Cardiac muscle cell (in vitro differentiated cells and primary cell): ENCODE data around the gene UBE2F. TPM values are rescaled to one million over a fixed set of nuclear protein-coding genes. Genes with fewer than 3 reads are reported as not detected.

ENCODE experiments used
- DNase-seq, 2 donors: peaks; one replicate each; pipeline versions ENCODE4 v3.0.0 to v3.0.0-alpha.2; 2010 to 2017; ENCODE audit warnings: low read depth in 1 of 2, low spot score in 1 of 2
- H3K27ac ChIP-seq: fragments of 200-600 bp; sonication (generic); 2 replicates; pipeline ENCODE4 v1.5.1; 2016
- H3K27me3 ChIP-seq: fragments of 200-600 bp; sonication (generic); 2 replicates; pipeline ENCODE4 v1.6.0; 2016; ENCODE audit warnings: control low read depth
- H3K36me3 ChIP-seq: fragments of 200-600 bp; sonication (generic); 2 replicates; pipeline ENCODE4 v1.5.1; 2016; ENCODE audit warnings: control low read depth
- H3K4me1 ChIP-seq: fragments of 200-600 bp; sonication (generic); 2 replicates; pipeline ENCODE4 v1.8.1; 2017; ENCODE audit warnings: low read depth, mild to moderate bottlenecking, mixed run types
- H3K4me3 ChIP-seq: fragments of 200-600 bp; sonication (generic); 2 replicates; pipeline ENCODE4 v1.5.1; 2016; ENCODE audit warnings: mild to moderate bottlenecking
- H3K9me3 ChIP-seq: fragments of 200-600 bp; sonication (generic); 2 replicates; pipeline ENCODE4 v1.5.1; 2017; ENCODE audit warnings: low read depth, mild to moderate bottlenecking, control low read depth
- CTCF ChIP-seq: IDR thresholded peaks from 2 replicates; pipeline ENCODE4 v1.5.1; 2012; ENCODE audit warnings: low read depth, mild to moderate bottlenecking, low read length
- polyA plus RNA-seq: library from polyadenylated mRNA; unstranded; fragments of >200 nt; fragmentation: Nextera tagmentation; extraction: Ambion mirVana; gene quantifications from 2 replicates; pipeline ENCODE4 v1.2.1, GENCODE V29; 2016
- total RNA-seq: library from RNA; depleted of rRNA; stranded (reverse); fragments of >200 nt; gene quantifications from 2 replicates; pipeline ENCODE4 v1.2.3, GENCODE V29; 2016

The UBE2F gene
- 35.1 and 62.4 TPM in 2 replicates for total RNA-seq
- polyA plus RNA-seq = 47.2 and 66.2 TPM in 2 replicates

- H3K4me1 ChIP-seq = peaks cover 4% of the 10 kb centered on the region
- DNase-seq = peak; percentile 98
- H3K27ac ChIP-seq = peak within 1 kb of the TSS; percentile 38
- no peaks in the 10 kb centered on the region for H3K36me3 ChIP-seq
- H3K4me3 ChIP-seq = peak within 1 kb of the TSS; percentile 91
- no peak for TF ChIP-seq CTCF
- H3K27me3 ChIP-seq = no peaks in the 10 kb centered on the region
- H3K9me3 ChIP-seq = no peaks in the 10 kb centered on the region
Observed at GRCh38 chr2:237966565-237967462, at the start of gene UBE2F. UBE2F (plus strand) TSS chr2:237967014; CDS start chr2:237973108, 6,094 bp downstream.

GRCh38 chr2:237917696-237918374 lies 49.0 kb upstream of the UBE2F start:
- no peak overlapping the region for H3K4me3 ChIP-seq
- TF ChIP-seq CTCF = no peak
- H3K4me1 ChIP-seq = no peaks in the 10 kb centered on the region
- DNase-seq = no peak
- no peak overlapping the region for H3K27ac ChIP-seq
- no peaks in the 10 kb centered on the region for H3K9me3 ChIP-seq
- no peaks in the 10 kb centered on the region for H3K36me3 ChIP-seq
- H3K27me3 ChIP-seq = peaks cover 4% of the 10 kb centered on the region

- H3K36me3 ChIP-seq = no peaks in the 10 kb centered on the region
- no peak for DNase-seq
- H3K9me3 ChIP-seq = no peaks in the 10 kb centered on the region
- H3K27ac ChIP-seq = no peak overlapping the region
- no peak overlapping the region for H3K4me3 ChIP-seq
- TF ChIP-seq CTCF = no peak
- peaks cover 8% of the 10 kb centered on the region for H3K27me3 ChIP-seq
- H3K4me1 ChIP-seq = no peaks in the 10 kb centered on the region
Observed at GRCh38 chr2:237919593-237919992, 47.2 kb upstream of the UBE2F start.

GRCh38 chr2:237920673-237921072 lies 46.1 kb upstream of the UBE2F start:
- no peak for TF ChIP-seq CTCF
- no peak overlapping the region for H3K4me3 ChIP-seq
- no peak overlapping the region for H3K27ac ChIP-seq
- H3K4me1 ChIP-seq = no peaks in the 10 kb centered on the region
- H3K9me3 ChIP-seq = no peaks in the 10 kb centered on the region
- H3K36me3 ChIP-seq = no peaks in the 10 kb centered on the region
- H3K27me3 ChIP-seq = peaks cover 8% of the 10 kb centered on the region
- DNase-seq = no peak

- H3K4me3 ChIP-seq = no peak overlapping the region
- no peaks in the 10 kb centered on the region for H3K9me3 ChIP-seq
- no peaks in the 10 kb centered on the region for H3K36me3 ChIP-seq
- H3K27ac ChIP-seq = no peak overlapping the region
- DNase-seq = no peak
- H3K4me1 ChIP-seq = no peaks in the 10 kb centered on the region
- H3K27me3 ChIP-seq = peaks cover 8% of the 10 kb centered on the region
- no peak for TF ChIP-seq CTCF
Observed at GRCh38 chr2:237921967-237922492, 44.8 kb upstream of the UBE2F start.
